Measurements from ENCODE around the gene ADAP2.
"Not testable (repeated sequence)": the region's sequence is repeated elsewhere in the genome, so short reads cannot be mapped to it uniquely, and the experiment has no call there.

ADAP2 gene

DNA sequence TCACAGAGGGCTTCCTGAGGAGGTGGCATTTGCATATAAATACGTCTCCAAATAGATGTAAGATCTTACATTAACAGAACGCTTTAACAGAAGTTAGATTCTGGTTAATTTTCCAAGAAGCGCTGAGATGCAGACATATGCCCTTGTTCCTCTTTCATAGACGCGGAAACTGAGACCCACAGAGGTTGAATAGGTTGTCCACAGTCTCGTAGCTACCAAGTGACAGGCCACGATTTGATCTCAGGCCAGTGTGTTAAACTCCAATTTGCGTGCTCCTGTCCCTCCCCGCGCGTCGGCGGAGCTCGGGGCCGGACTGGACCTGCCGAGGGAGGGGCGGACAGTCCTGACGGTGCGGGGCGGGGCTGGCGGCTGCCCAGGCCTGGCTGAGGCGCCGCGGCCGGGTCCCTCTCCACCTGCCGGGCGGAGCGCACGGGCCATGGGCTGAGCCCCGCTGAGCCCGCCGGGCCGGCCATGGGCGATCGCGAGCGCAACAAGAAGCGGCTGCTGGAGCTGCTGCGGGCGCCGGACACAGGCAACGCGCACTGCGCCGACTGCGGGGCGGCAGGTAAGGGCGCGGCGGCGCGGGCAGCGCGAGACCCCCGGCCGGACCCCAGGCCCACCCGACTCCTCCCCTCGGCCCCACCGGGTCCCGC is at the start of gene ADAP2:
ADAP2 (plus strand) TSS at position 402 of the 653 bp plus-strand sequence; CDS start at position 472, 70 bp downstream.
- no peak for DNase-seq

- DNase-seq: no peak
Observed at GRCh38 chr17:30886187-30886586, 35.6 kb upstream of the ADAP2 start.

GRCh38 chr17:30894236-30894635 is 27.5 kb upstream of the ADAP2 start:
- DNase-seq: no peak

DNA sequence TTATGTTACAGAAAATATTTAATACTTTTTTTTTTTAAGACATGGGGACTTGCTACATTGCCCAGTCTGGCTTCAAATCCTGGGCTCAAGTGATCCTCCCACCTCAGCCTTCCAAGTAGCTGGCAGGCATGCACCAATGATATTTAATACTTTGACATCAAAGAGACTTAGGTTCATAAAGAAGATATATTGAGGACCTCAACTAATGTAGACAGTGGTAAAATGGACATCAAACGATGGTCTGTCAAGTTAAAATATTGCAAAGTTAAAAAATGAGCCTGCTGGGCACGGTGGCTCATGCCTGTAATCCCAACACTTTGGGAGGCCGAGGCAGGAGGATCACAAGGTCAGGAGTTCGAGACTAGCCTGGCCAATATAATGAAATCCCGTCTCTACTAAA is 24.4 kb upstream of the ADAP2 start:
- no peak for DNase-seq

GRCh38 chr17:30905742-30906100 is 16.0 kb upstream of the ADAP2 start:
- peak; percentile 66 for DNase-seq

GRCh38 chr17:30906101-30906911 is 15.4 kb upstream of the ADAP2 start, which contains the start of gene TEFM:
Gene TEFM, minus strand, starts transcription at chr17:30906238. Its CDS starts 40 bp downstream, at chr17:30906198.
- peak; percentile 96 for DNase-seq

GRCh38 chr17:30908717-30909420 is 12.9 kb upstream of the ADAP2 start:
- no peak for DNase-seq

- DNase-seq: not testable (repeated sequence)
Observed at GRCh38 chr17:30910151-30910550, 11.6 kb upstream of the ADAP2 start.

GRCh38 chr17:30913955-30914354 is 7.8 kb upstream of the ADAP2 start:
- no peak for DNase-seq

GRCh38 chr17:30915833-30916611 is 5.7 kb upstream of the ADAP2 start:
- DNase-seq: no peak

- no peak for DNase-seq
Observed at GRCh38 chr17:30917050-30917449, 4.7 kb upstream of the ADAP2 start.

GRCh38 chr17:30920282-30920681 is 1.5 kb upstream of the ADAP2 start:
- DNase-seq: no peak

GRCh38 chr17:30920683-30921543 is 832 bp upstream of the ADAP2 start:
- no peak for DNase-seq

DNA sequence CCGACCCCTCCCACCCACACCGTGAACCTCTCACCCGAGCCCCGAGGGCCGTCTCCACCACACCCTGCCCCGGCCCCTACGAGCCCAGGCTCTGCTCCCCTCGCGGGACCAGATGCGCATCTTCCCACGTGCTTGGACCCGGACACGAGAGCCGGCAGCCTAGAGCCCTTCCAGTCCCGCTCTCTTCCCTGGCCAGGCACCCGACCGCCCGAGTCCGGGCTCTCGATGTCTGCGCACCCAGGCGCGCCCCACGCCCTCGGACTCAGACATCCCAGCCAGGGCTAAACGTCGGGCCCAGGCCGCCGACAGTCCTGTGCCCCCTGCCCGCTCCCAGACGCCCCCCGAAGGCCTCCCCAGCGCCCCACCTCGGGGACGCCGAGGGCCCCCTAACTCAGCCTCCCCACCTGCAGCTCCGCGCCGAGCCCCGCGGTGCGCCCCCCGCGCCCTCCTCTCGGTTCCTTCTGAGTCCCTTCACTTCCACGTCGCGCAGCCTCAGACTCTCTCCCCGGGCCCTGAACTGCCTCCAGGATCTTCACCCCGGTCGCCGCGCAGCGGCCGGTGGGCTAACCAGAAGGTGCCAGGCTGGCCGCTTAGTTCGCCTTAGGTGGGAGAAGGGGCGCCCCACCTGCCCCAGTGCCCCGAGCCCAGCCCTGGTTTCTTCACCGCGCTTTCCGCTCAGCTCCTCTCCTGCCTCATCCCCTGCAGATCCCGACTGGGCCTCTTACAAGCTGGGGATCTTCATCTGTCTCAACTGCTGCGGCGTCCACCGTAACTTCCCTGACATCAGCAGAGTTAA is 688 bp downstream of the ADAP2 start:
- DNase-seq: no peak

GRCh38 chr17:30924341-30924740 is 2.6 kb downstream of the ADAP2 start:
- no peak for DNase-seq

DNA sequence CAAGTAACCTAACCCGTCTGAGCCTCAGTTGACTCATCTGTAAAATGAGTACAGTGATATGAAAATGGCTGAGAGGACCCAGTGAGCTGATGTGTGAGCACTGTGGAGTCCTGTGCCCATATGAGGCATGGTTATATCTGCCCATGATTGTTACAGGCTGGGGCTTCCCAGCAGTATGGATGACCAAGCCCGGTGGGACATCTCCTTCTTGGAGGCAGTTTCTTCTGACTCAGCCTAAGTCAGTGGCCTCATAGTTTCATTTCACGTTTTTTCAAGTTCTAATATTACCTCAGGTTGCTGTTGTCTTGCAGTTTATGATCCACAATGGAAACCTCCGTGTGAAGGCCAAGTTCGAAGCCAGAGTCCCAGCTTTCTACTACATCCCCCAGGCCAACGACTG is 4.8 kb downstream of the ADAP2 start:
- DNase-seq: no peak

- no peak for DNase-seq
Observed at GRCh38 chr17:30927756-30928155, 6.0 kb downstream of the ADAP2 start.

GRCh38 chr17:30928584-30928983 is 6.8 kb downstream of the ADAP2 start:
- DNase-seq: peak; percentile 38

DNA sequence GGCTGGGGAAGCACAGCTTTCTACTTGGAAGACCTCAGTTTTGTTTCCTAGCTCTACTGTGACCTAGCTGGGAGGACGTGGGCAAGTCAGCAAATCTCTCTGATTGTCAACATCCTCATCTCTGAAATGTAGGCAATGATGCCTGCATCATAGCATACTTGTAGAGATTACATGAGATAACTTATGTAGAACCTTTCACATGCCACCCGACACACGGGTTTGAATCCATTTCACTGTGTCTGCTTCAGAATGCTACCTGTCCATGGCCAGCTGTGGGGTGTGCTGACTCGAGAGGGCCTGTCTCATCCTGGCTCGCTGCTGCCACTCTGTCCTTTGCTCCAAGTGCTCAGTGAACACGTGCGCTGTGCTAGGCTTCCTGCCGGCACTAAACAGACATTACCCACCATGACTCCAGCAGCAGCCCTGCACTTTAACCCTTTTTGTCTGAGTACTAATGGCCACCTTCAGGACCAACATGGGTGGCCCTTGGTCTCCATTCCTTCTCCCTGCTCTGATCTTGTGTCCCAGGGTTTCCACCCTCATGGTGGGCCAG is 7.4 kb downstream of the ADAP2 start:
- DNase-seq: no peak

DNA sequence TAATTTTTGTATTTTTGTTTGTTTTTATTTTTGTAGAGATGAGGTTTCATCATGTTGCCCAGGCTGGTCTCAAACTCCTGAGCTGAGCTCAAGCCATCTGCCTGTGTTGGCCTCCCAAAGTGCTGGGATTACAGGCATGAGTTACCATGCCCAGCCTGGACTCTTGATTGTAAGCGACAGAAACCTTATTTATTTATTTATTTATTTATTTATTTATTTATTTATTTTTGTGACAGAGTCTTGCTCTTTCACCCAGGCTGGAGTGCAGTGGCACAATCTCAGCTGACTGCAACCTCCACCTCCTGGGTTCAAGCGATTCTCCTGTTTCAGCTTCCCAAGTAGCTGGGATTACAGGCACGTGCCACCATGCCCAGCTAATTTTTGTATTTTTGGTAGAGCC is 8.1 kb downstream of the ADAP2 start:
- not testable (repeated sequence) for DNase-seq

DNA sequence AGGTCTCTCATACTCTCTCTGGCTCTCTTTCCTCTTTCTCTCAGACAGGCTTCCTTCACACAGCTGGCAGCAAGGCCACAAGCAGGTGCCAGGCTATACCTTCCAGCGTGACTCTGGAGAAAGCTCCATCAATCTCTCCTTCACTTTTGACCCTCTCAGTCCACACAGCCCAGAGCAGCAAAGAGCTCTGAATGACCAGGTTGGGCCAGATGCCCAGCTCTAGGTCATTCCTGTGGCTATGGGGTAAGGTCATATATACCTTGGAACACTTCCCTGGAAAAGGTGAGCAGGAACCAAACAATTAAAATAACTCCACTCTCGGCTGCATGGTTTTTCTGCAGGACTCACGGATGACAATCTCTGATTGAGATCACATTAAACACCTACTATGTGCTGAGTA is 8.8 kb downstream of the ADAP2 start:
- no peak for DNase-seq

Measured in activated effector memory CD4-positive, alpha-beta T cell treated with anti-CD3 and anti-CD28 coated beads, Interleukin-2, amount 50 U/mL, for 16 hours (primary cell).